Mesodermal cell (in vitro differentiated cells): ENCODE measurements around the gene LPAR1.

Experiments used
- H3K27ac ChIP-seq: 2 replicates; pipeline ENCODE4 v1.7.0; 2013; ENCODE audit warnings: mild to moderate bottlenecking, low read depth, low read length, moderate library complexity; ENCODE audit not compliant: severe bottlenecking
- H3K36me3 ChIP-seq: 2 replicates; pipeline ENCODE4 v1.7.1; 2013; ENCODE audit warnings: mild to moderate bottlenecking, low read length, moderate library complexity; ENCODE audit not compliant: control insufficient read depth, insufficient read depth
- H3K4me1 ChIP-seq: one replicate; pipeline ENCODE4 v1.7.1; 2013; ENCODE audit warnings: mild to moderate bottlenecking, low read length; ENCODE audit not compliant: insufficient read depth, control insufficient read depth, poor library complexity, severe bottlenecking
- H3K4me3 ChIP-seq: 2 replicates; pipeline ENCODE4 v1.7.0; 2013; ENCODE audit warnings: low read length, control low read depth, mild to moderate bottlenecking; ENCODE audit not compliant: insufficient read depth, poor library complexity, severe bottlenecking; ENCODE audit errors: extremely low read depth
- H3K9me3 ChIP-seq: 2 replicates; pipeline ENCODE4 v1.7.1; 2013; ENCODE audit warnings: mild to moderate bottlenecking, low read length, moderate library complexity; ENCODE audit not compliant: control insufficient read depth
- WGBS, 2 experiments: methylation state at CpG; one replicate each; pipeline ENCODE4 v1.1.5; 2013; ENCODE audit warnings: missing lambda C conversion rate in 2 of 2; ENCODE audit not compliant: insufficient coverage in 2 of 2; 5-methylcytosine and 5-hydroxymethylcytosine counted together

Gene LPAR1

DNA sequence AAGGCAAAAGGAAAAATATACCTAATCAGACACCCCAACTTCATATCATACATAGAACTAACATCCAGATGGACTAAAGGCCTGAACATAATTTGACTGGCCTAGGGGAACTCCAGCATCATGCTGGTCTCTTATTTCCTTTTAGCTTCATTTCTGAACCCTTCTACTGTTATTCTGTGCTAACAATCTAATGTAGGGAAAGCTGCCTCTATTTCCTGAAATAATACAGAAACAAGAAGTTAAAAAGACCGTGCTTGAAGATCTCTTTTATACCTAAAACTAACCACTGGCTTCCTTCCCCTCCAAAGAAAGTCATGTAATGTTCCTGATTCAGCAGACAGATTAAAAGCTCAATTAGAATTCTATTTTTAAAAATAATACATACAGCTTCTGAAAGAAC, 36.7 kb downstream of the LPAR1 start:
- no CpG with 5 or more reads among the region's 1 CpG for WGBS, 2 experiments
- Histone ChIP-seq H3K4me1 (no peaks in the 10 kb centered on the region), H3K4me3 (no peak overlapping the region), H3K9me3 (no peaks in the 10 kb centered on the region), H3K36me3 (no peaks in the 10 kb centered on the region), H3K27ac (no peak overlapping the region)

DNA sequence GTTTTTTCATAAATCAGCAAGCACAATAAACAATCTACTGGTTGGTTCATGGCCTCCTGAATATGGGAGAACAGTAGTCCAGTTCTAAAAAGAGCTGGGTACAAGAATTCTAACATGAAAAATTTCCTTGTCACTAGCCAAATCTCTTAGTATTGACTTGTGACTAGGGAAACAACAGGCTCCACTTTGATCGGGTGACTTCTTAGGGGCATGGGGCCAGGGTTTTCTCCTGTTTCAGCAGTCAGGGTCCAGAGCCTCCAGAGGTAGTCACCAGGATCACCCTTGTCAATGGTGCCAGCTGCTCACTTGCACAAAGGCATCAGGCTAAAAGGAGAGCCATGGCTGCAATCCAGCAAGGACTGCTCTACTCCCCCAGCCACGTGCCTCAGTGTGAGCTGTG, 38.1 kb downstream of the LPAR1 start:
- no peak overlapping the region for H3K27ac ChIP-seq
- H3K4me3 ChIP-seq, result no peak overlapping the region
- no peaks in the 10 kb centered on the region for H3K9me3 ChIP-seq
- WGBS, 2 experiments, result 88 to 96% methylated on average over 2 of the region's 2 CpGs
- no peaks in the 10 kb centered on the region for H3K4me1 ChIP-seq
- H3K36me3 ChIP-seq, result no peaks in the 10 kb centered on the region

DNA sequence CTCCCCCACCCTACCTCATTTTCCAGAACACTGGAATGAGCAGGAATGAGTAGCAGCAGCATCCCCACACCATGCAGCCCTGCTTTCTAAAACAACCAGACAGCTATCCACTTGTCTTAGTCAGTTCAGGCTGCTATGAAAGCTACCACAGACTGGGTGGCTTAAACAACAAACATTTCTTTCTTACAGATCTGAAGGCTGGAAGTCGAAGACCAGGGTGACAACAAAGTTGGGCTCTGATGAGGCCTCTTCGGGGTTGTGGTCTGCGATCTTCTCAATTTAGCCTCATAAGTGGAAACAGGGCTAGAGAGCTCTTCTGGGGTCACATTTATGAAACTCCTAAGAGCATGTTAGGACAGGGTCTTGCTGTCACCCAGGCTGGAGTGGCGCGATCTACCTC, 38.9 kb downstream of the LPAR1 start:
- Histone ChIP-seq H3K9me3 (no peaks in the 10 kb centered on the region), H3K27ac (no peak overlapping the region), H3K36me3 (no peaks in the 10 kb centered on the region), H3K4me3 (no peak overlapping the region), H3K4me1 (no peaks in the 10 kb centered on the region)
- 91 to 97% methylated on average over 3 to 5 of the region's 5 CpGs for WGBS, 2 experiments

DNA sequence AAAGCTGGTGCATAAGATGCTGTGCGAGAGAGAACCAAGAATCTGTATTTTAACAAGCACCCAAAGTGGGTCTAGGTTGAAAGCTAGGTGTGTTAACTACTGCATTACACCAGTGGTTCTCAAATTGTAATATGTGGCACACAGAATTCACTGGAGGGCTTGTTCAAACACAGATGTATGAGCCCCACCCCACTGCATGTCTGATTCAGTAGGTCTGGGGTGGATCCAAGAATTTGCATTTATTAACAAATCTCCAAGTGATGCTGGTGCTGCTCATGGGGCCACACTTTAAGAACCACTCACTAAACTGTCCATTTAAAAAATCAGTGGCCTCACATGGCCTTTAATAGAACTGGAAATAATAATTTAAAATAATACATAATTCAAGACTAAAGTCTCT, 40.4 kb downstream of the LPAR1 start:
- Histone ChIP-seq H3K36me3 (no peaks in the 10 kb centered on the region), H3K9me3 (no peaks in the 10 kb centered on the region), H3K4me1 (no peaks in the 10 kb centered on the region), H3K4me3 (no peak overlapping the region), H3K27ac (no peak overlapping the region)
- 100% methylated on average over 1 of the region's 1 CpG; no CpG with 5 or more reads in 1 of the 2 experiments for WGBS, 2 experiments

DNA sequence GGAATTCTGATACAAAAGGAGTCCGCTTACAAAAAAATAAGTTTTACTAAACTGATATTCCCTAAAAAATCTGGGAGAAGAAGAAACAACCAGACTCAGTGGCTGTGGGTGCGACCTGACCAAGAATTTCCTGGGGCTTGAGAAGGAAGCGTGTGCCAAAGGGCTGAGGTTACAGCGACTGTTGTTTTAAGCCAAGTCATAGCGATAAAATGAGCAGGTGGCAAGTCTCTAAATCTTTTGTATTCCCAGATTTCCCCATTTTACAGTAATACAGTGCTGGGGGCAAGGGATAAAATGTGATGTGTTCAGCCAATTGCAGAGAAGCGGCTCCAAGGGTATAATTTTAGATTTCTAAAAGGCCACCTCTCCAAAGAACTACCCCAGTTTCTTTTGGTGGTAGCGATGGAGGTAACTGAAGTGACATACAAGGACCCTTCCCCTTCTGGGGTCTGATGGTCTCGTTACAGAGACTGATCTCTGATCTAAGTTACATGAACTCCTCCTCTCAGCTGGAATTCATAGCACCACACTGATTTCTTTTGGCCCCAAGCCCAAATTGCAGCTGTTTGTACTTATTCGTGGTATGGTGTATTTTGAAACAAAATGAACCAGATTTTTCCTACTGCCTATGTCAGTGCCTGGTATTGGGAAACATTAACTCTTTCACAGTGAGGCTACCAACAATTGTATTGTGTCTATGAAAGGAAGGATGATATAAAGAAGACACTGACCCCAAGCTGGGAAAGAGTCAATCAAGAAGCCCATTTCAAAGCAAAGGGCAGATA, 41.6 kb downstream of the LPAR1 start:
- WGBS, 2 experiments, result 98 to 100% methylated on average over 4 to 5 of the region's 9 CpGs
- Histone ChIP-seq H3K36me3 (no peaks in the 10 kb centered on the region), H3K4me3 (no peak overlapping the region), H3K4me1 (no peaks in the 10 kb centered on the region), H3K9me3 (no peaks in the 10 kb centered on the region), H3K27ac (no peak overlapping the region)

DNA sequence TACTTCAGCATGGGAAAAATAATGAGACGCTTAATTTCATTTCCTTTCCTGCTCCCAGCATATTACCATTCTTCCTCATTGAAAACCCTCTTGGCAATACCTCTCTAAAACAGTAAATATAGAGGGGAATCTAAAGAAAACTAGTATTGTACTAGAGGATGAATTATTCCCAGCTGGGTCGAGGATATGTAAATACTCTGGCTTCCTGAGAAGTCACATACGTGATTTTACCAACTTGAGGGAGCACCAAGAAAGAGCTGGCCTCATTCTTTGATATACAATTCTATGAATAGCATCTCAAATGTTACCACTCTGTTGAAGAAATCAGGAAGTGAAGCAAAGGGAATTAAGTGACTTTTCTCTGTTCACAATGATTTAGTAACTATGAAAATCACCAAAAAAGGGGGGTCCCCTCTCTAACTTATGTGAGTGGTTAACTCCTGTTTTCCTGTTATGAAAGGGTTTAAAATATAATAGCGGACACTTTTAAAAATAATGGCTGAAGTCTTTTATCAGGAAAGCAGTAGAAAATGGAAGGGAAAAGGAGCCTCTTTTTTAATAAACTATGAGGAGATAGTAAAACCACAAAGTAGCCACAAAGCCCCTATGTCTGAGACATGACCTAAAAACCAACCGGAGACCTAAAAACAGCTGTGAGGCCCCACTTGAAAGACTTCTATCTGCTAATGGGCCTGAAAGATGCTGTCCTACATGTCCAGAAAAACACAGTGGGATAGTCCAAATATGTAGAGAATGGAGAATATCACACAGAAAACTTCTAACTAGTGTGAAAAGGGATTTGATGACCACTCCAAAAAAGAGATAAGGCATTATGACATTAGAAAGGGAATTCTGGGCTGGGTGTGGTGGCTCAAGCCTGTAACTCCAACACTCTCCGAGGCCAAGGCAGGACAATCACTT, 42.6 kb downstream of the LPAR1 start:
- Histone ChIP-seq H3K4me3 (no peak overlapping the region), H3K36me3 (no peaks in the 10 kb centered on the region), H3K27ac (no peak overlapping the region), H3K4me1 (no peaks in the 10 kb centered on the region), H3K9me3 (no peaks in the 10 kb centered on the region)
- 94% methylated on average over 3 of the region's 6 CpGs; no CpG with 5 or more reads in 1 of the 2 experiments for WGBS, 2 experiments

DNA sequence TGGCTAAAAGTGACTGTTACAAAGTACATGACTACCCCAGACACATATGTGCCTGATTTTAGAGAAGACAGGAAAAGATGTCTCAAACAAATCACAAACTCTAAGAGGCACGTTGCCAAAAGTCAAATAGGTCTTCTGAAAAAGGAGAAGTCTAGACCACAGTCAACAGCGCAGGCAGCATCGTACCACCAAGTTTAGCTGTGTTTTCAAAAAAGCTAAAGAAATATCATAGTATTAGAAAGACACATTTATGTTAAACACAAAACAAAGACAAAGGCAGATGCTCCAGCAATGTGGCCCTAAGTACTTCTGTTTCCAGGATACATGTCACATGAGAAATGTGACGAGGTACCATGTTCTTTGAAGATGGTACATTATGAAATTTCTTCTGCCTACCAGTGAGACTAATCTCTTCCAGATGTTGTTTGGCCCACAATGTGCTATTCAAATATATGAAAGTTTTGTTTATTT, 43.5 kb downstream of the LPAR1 start:
- 100% methylated on average over 1 to 2 of the region's 4 CpGs for WGBS, 2 experiments
- Histone ChIP-seq H3K4me3 (no peak overlapping the region), H3K27ac (no peak overlapping the region), H3K9me3 (no peaks in the 10 kb centered on the region), H3K4me1 (no peaks in the 10 kb centered on the region), H3K36me3 (no peaks in the 10 kb centered on the region)

DNA sequence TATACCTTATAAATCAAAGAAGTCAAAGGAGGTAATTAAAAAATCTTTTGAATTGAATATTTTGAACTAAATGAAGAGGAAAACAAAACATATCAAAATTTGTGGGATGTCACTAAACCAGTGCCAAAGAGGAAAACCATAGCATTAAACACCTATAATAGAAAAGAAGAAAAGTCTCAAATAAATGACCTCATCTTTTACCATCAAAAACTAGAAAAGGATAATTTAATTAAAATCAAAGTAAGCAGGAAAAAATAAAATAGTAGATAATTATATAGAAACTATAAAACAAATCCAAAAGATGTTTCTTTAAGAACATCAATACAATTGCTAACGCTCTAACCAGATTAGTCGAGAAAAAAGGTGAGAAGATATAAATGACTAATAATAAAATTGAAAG, 47.8 kb downstream of the LPAR1 start:
- H3K36me3 ChIP-seq, result no peaks in the 10 kb centered on the region
- WGBS, 2 experiments, result no CpG with 5 or more reads among the region's 2 CpGs
- H3K27ac ChIP-seq, result no peak overlapping the region
- H3K4me3 ChIP-seq, result no peak overlapping the region
- H3K9me3 ChIP-seq, result no peaks in the 10 kb centered on the region
- H3K4me1 ChIP-seq, result peaks cover 2% of the 10 kb centered on the region

DNA sequence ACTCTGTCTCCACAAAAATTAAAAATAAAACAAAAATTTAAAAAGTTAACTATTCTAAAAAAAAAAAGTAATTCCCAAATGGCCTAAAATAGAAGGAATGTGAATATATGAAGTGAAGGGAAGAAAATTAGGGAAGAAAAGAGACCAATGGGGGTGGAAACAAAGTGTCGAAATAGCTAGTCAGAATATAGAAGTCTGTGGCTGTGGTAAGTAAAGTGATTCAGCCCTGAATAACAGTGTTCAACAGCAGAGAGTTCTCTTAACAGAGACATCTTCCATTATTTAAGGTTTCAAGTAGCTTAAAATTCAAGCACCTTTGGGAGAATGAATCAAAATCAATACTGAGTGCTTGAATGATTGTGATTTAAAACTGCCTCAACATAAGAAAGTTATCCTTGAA, 51.7 kb downstream of the LPAR1 start:
- H3K36me3 ChIP-seq, result no peaks in the 10 kb centered on the region
- no peak overlapping the region for H3K27ac ChIP-seq
- H3K4me3 ChIP-seq, result no peak overlapping the region
- no peaks in the 10 kb centered on the region for H3K9me3 ChIP-seq
- H3K4me1 ChIP-seq, result peaks cover 2% of the 10 kb centered on the region
- 71 to 100% methylated on average over 1 of the region's 1 CpG for WGBS, 2 experiments

DNA sequence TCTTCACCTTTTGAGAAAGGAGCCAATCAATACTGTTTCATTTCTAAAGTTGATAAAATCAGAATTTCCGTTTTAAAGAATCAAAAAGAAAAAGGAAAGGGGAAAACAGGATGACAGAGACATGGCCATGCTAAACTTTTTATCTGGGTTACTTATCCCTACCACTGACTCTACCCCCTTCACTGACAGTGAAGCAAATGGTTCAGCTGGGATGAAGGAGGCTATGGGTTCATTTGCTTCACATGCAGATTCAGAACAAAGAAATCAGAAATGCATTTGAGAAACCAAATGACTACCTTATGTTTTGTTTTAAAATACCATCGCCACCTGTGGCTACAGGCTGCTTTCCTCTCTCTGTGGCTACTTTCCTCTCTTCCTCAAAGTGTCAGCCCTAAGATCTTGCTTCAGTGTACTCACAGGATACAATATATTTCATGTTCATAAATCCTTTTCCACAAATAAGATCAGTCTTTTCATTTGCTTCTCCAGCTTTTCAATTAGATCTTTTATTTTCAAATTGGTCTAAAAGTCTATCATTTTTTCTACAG, 53.3 kb downstream of the LPAR1 start:
- WGBS, 2 experiments, result 77 to 81% methylated on average over 1 of the region's 2 CpGs
- H3K4me3 ChIP-seq, result no peak overlapping the region
- H3K36me3 ChIP-seq, result no peaks in the 10 kb centered on the region
- peaks cover 5% of the 10 kb centered on the region for H3K4me1 ChIP-seq
- no peaks in the 10 kb centered on the region for H3K9me3 ChIP-seq
- H3K27ac ChIP-seq, result no peak overlapping the region
